Measurements from ENCODE around the gene WWTR1.

WWTR1 gene

DNA sequence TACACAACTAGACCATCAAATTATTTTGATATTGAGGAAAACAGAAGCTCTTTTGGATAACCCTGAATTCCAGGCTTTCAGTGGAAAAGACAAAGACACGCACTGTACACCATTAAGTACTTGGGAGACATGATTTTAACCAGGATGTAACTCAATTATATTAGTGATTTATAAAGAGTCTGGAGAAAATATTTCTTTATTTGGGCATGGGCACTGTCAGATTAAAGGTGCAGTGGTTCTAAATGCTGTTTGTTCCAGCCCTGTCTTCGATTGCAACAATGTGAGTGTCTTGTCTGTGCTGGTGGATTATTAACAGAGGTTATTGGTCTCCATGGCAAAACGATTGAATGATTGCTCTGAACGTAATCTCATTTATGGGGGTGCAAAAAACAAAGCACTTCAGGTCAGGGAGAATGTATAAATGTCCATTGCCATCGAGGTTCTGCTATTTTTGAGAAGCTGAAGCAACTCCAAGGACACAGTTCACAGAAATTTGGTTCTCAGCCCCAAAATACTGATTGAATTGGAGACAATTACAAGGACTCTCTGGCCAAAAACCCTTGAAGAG is 183.5 kb downstream of the WWTR1 start, which contains the start of gene TM4SF4:
TM4SF4 (plus strand) TSS at position 448 of the 568 bp plus-strand sequence. CDS start 181 bp downstream, outside the sequence.
- TF ChIP-seq SPI1 (IDR thresholded peaks at IDR 0.05; ENCODE audit: borderline replicate concordance, low read depth) (no peak), GABPA (IDR thresholded peaks at IDR 0.05; ENCODE audit: low read depth) (no peak), POLR2AphosphoS5 (IDR thresholded peaks at IDR 0.05; ENCODE audit: low read depth) (no peak)
- TF ChIP-seq, protein P1, sequence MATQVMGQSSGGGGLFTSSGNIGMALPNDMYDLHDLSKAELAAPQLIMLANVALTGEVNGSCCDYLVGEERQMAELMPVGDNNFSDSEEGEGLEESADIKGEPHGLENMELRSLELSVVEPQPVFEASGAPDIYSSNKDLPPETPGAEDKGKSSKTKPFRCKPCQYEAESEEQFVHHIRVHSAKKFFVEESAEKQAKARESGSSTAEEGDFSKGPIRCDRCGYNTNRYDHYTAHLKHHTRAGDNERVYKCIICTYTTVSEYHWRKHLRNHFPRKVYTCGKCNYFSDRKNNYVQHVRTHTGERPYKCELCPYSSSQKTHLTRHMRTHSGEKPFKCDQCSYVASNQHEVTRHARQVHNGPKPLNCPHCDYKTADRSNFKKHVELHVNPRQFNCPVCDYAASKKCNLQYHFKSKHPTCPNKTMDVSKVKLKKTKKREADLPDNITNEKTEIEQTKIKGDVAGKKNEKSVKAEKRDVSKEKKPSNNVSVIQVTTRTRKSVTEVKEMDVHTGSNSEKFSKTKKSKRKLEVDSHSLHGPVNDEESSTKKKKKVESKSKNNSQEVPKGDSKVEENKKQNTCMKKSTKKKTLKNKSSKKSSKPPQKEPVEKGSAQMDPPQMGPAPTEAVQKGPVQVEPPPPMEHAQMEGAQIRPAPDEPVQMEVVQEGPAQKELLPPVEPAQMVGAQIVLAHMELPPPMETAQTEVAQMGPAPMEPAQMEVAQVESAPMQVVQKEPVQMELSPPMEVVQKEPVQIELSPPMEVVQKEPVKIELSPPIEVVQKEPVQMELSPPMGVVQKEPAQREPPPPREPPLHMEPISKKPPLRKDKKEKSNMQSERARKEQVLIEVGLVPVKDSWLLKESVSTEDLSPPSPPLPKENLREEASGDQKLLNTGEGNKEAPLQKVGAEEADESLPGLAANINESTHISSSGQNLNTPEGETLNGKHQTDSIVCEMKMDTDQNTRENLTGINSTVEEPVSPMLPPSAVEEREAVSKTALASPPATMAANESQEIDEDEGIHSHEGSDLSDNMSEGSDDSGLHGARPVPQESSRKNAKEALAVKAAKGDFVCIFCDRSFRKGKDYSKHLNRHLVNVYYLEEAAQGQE (IDR thresholded peaks at IDR 0.05; ENCODE audit: insufficient replicate concordance, low read depth): no peak
- TF ChIP-seq, protein P2, sequence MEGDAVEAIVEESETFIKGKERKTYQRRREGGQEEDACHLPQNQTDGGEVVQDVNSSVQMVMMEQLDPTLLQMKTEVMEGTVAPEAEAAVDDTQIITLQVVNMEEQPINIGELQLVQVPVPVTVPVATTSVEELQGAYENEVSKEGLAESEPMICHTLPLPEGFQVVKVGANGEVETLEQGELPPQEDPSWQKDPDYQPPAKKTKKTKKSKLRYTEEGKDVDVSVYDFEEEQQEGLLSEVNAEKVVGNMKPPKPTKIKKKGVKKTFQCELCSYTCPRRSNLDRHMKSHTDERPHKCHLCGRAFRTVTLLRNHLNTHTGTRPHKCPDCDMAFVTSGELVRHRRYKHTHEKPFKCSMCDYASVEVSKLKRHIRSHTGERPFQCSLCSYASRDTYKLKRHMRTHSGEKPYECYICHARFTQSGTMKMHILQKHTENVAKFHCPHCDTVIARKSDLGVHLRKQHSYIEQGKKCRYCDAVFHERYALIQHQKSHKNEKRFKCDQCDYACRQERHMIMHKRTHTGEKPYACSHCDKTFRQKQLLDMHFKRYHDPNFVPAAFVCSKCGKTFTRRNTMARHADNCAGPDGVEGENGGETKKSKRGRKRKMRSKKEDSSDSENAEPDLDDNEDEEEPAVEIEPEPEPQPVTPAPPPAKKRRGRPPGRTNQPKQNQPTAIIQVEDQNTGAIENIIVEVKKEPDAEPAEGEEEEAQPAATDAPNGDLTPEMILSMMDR (IDR thresholded peaks at IDR 0.05; ENCODE audit: insufficient read depth, low read length): no peak
- DNase-seq (ENCODE audit: low read depth in 1 of 2, low spot score in 1 of 2): no peak
- H3K27me3 ChIP-seq (ENCODE audit: insufficient read depth, poor library complexity, severe bottlenecking): no peaks in the 10 kb centered on the region
- no peak within 1 kb of the TSS for H3K27ac ChIP-seq (replicated peaks)
- H3K4me3 ChIP-seq (replicated peaks; ENCODE audit: insufficient read depth, low read length): no peak within 1 kb of the TSS

DNA sequence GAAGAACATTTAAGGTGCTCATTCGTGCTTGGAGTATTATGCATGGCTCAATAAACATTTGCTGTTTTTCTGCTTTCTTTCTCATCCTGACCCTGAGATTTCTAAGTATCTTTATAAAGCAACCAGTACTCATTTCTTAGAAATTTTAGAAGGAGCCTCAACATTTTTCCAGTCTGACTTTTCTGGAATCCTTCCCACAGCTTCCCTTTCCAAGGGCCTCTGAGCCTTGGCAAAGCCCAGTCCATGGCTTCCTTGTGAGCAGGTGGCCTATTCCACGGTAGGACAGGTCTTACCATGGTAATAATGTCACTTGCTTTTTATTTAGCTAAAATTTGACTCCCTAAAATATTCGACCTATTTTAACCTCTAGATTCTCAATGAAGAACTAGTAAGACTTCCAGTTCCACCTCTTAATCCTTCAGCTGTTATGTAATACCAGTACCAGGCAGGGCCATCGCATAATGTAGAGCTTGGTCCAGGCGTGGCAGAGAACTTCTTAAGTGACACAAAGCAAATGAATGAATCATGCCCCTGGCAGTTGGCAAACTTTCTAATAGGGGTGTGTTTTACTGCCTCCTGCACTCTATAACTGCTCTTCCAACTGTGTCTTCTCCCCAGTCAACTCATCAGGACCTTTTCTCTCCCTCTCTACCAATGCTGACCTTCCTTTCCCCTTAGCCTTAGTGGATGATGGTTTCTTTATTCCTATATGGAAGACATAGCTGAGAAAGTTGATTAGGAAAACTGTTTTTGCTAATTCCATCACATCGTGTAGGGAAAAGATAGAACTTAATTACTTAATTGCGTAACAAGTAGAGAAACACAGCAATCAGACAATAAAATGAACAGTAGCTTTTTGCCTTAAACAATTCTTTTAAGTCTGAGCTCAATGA is 184.2 kb downstream of the WWTR1 start:
- peak in 1 of 2 experiments; percentile 73 for DNase-seq (ENCODE audit: low read depth in 1 of 2, low spot score in 1 of 2)
- TF ChIP-seq POLR2AphosphoS5 (IDR thresholded peaks at IDR 0.05; ENCODE audit: low read depth): no peak
- TF ChIP-seq, protein P2 (IDR thresholded peaks at IDR 0.05; ENCODE audit: insufficient read depth, low read length): no peak
- TF ChIP-seq GABPA (IDR thresholded peaks at IDR 0.05; ENCODE audit: low read depth): no peak
- TF ChIP-seq SPI1 (IDR thresholded peaks at IDR 0.05; ENCODE audit: borderline replicate concordance, low read depth): no peak
- TF ChIP-seq, protein P1 (IDR thresholded peaks at IDR 0.05; ENCODE audit: insufficient replicate concordance, low read depth): no peak
- Histone ChIP-seq H3K27me3 (ENCODE audit: insufficient read depth, poor library complexity, severe bottlenecking) (no peaks in the 10 kb centered on the region), H3K4me3 (replicated peaks; ENCODE audit: insufficient read depth, low read length) (no peak overlapping the region), H3K27ac (replicated peaks) (no peak overlapping the region)

DNA sequence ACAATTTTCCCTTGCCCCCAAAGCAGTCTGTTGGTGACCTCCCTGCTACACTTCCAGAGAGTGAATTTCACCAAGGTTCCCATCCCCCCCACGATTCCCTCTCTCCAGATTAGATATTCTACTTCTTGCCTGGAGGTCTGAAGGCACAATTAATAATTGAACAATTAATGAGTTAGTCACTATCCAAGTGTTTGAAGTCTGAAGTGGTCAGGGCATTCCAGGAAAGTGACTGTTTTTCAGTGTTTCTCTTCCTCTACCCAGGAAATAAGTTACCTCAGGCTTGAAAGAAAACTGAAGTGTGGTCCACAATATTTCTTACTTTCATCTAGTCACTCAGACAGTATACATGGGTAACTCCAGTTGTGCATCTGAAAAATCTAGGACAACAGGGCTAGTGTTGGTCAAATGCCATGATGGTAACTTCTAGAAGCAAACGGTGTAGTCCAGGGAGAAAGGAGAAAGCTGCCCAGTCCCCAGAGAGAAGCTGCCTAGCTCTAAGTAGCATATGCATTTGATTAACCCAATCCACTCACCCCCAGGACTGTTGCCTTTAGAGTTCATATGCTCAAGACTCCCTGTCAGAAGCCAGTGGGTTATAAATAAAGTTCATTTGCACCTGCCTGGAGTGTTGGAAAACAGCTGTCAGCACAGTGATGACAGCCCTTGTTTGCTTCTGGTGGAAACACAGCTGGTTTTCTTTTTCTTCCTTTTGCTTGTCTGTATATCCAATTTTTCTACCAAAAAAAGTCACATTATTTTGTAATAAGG is 185.6 kb downstream of the WWTR1 start:
- Histone ChIP-seq H3K4me3 (replicated peaks; ENCODE audit: insufficient read depth, low read length) (no peak overlapping the region), H3K27me3 (ENCODE audit: insufficient read depth, poor library complexity, severe bottlenecking) (no peaks in the 10 kb centered on the region), H3K27ac (replicated peaks) (no peak overlapping the region)
- TF ChIP-seq POLR2AphosphoS5 (IDR thresholded peaks at IDR 0.05; ENCODE audit: low read depth): no peak
- no peak for TF ChIP-seq GABPA (IDR thresholded peaks at IDR 0.05; ENCODE audit: low read depth)
- no peak for TF ChIP-seq SPI1 (IDR thresholded peaks at IDR 0.05; ENCODE audit: borderline replicate concordance, low read depth)
- TF ChIP-seq, protein P1 (IDR thresholded peaks at IDR 0.05; ENCODE audit: insufficient replicate concordance, low read depth): no peak
- TF ChIP-seq, protein P2 (IDR thresholded peaks at IDR 0.05; ENCODE audit: insufficient read depth, low read length): no peak
- no peak for DNase-seq (ENCODE audit: low read depth in 1 of 2, low spot score in 1 of 2)

All from HL-60 (cell line).